ENCODE results near the gene PALD1. TPM values are rescaled to one million over a fixed set of nuclear protein-coding genes. Genes with fewer than 3 reads are reported as not detected.

Gene PALD1
- polyA plus RNA-seq, 2 donors, result 2.1 to 3.4 TPM

DNA sequence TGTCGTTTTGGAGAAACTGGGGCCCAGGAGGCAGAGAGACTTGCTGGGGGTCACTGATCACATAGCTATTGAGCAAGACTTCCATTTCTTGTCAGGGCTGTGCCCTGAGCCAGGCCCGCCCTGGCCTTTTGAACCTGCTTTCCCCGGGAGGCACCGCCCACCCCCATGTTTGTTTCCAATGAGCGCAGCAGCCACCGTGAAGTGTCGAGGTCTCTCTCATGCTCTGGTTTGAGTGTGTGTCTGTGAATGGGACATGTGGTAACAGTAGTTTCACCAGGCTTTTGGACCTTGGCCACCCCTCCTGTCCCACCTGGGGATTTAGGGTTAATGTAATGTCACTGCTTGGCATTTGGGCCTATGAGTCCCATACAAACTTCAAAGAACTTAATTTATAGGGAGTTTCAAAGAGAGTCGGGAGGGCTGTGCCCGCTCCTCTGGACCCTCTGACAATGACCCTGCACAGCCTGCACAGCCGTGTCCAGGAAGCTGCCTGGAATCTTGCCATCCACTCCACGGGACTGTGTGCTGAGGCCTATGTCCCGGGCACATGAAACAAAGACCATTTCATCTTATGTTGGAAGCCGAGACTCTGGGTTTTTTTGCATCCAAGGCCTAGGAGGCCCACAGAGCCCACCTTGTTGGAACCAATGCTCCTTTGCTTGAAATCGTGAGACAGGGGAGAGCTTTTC, 117.7 kb downstream of the PALD1 start:
- WGBS, 2 donors, result 74 to 82% methylated on average over 14 of the region's 14 CpGs
- no peaks in the 10 kb centered on the region for H3K27me3 ChIP-seq (ENCODE audit: control insufficient read depth in 1 of 2, insufficient read depth in 2 of 2, low read length in 2 of 2)
- H3K4me1 ChIP-seq (ENCODE audit: control insufficient read depth in 2 of 2, insufficient read depth in 2 of 2, low read length in 1 of 2), result peaks cover 0 to 5% of the 10 kb centered on the region in 2 donors
- H3K27ac ChIP-seq (ENCODE audit: low read depth in 2 of 2, low read length in 1 of 2), result no peak overlapping the region
- H3K4me3 ChIP-seq (ENCODE audit: low read depth in 1 of 2, low read length in 2 of 2), result no peak overlapping the region
- H3K36me3 ChIP-seq (ENCODE audit: control insufficient read depth in 2 of 2, insufficient read depth in 2 of 2, low read length in 1 of 2), result no peaks in the 10 kb centered on the region
- no peaks in the 10 kb centered on the region for H3K9me3 ChIP-seq (ENCODE audit: control insufficient read depth in 2 of 2, insufficient read depth in 1 of 2, low read depth in 1 of 2, low read length in 1 of 2)

DNA sequence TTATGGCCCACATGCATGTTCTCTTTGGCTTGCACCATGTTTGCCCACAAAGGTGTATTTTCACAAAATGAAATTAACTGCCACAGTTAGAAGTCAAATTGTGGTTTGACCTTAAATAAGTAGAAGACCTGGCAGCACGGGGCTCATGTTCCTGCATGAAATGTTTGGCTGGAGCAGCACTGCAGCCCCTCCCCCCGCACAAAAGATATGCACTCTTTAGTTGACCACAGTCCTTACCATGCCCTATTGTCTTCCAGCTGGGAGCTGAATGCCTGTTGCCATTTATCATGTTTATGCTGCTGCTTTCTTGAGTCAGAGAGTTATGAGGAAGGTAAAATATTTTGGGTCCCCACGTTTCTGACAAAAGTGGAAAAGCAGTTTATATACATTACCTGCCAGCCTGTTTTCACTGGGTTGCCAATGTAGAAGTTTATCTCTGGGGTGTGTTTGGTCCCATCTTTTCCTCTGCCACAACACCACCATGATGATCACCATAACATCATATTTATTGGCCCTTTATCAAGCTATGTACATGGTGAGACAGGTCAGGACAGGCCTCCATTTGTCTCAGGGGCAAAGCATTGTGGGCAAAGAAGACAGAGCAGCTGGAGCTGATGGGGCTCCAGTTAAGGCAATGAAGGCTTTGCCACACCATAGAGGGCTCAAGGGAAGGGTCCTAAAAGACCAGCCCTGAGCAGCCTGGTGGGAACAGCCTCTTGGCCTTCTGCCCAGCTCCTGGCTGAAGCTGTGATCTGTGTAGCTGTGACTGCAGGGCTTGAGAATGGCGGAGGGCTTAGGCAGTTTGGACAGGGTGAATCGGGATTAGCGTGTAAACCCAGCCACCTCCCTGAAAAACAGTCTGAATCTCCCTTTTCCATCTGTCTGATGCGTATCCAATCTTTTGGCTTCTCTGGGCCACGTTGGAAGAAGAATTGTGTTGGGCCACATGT, 118.6 kb downstream of the PALD1 start:
- no peak overlapping the region for H3K27ac ChIP-seq (ENCODE audit: low read depth in 2 of 2, low read length in 1 of 2)
- no peaks in the 10 kb centered on the region for H3K9me3 ChIP-seq (ENCODE audit: control insufficient read depth in 2 of 2, insufficient read depth in 1 of 2, low read depth in 1 of 2, low read length in 1 of 2)
- H3K4me3 ChIP-seq (ENCODE audit: low read depth in 1 of 2, low read length in 2 of 2), result no peak overlapping the region
- H3K4me1 ChIP-seq (ENCODE audit: control insufficient read depth in 2 of 2, insufficient read depth in 2 of 2, low read length in 1 of 2), result peaks cover 0 to 5% of the 10 kb centered on the region in 2 donors
- no peaks in the 10 kb centered on the region for H3K36me3 ChIP-seq (ENCODE audit: control insufficient read depth in 2 of 2, insufficient read depth in 2 of 2, low read length in 1 of 2)
- 67 to 79% methylated on average over 8 of the region's 8 CpGs for WGBS, 2 donors
- H3K27me3 ChIP-seq (ENCODE audit: control insufficient read depth in 1 of 2, insufficient read depth in 2 of 2, low read length in 2 of 2), result no peaks in the 10 kb centered on the region

DNA sequence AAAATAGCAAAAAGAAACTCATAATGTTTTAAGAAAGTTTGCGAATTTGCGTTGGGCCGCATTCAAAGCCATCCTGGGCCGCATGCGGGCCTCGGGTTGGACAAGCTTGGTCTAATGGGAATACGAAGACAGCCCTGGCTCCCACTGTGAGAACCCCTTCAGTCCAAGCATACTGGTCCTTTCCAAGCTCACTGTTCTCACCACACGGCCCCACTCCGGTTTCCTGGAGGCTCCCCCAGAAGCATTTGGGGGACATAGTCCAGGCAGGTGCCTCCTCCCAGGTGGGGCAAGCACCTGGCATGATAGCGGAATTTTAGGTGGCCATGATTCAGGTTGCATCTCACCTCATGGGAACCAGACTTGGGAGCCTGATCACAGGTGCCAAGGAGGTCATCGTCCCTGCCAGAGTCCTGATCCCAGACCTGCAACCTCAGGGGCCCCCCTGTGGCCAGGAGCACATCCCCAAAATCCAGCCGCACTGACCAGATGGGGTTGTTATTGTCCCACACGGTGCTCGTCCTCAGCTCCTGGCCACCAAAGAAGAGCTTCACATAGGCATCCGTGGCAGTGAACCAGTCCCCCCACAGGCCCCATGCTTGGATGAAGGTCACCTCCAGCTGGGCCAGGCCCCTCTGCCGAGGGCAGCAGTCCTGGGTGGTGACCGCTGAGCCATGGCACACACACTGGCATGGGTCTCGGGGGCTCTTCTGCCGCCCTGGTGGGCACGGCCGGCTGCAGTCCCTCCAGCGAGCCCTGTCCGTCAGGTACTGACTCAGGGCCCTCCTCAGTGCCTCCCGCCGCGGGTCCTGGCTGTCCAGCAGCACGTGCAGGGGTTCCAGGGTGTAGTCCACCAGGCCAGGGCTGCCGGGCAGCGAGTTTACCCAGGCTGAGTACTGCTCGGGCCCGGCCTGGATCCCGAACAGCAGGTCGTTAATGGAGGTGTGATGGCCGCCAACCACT, 119.6 kb downstream of the PALD1 start:
- H3K9me3 ChIP-seq (ENCODE audit: control insufficient read depth in 2 of 2, insufficient read depth in 1 of 2, low read depth in 1 of 2, low read length in 1 of 2), result no peaks in the 10 kb centered on the region
- no peaks in the 10 kb centered on the region for H3K36me3 ChIP-seq (ENCODE audit: control insufficient read depth in 2 of 2, insufficient read depth in 2 of 2, low read length in 1 of 2)
- 93 to 94% methylated on average over 34 of the region's 34 CpGs for WGBS, 2 donors

DNA sequence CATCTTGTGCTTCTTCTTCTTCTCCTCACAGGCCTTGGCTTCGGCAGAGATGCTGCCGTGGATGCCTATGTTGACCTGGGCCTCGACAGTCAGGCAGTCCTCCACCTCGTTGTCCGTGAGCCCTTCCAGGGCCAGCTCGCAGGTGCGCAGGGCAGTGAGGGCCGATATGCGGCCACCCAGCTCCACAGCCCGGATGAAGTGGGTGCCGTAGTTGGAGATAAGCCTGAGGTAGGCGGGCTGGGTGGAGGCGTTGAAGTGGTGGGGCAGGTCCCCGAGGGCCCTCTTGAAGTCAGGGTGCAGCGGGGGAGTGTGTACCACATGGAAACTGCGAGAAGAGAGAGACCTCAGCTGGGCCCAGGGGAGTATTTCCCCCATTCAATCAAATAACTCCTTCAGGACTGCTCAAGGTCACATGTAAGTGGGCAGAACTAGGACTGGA, 120.3 kb downstream of the PALD1 start:
- Histone ChIP-seq H3K36me3 (ENCODE audit: control insufficient read depth in 2 of 2, insufficient read depth in 2 of 2, low read length in 1 of 2) (no peaks in the 10 kb centered on the region), H3K4me3 (ENCODE audit: low read depth in 1 of 2, low read length in 2 of 2) (no peak overlapping the region), H3K4me1 (ENCODE audit: control insufficient read depth in 2 of 2, insufficient read depth in 2 of 2, low read length in 1 of 2) (peaks cover 0 to 7% of the 10 kb centered on the region in 2 donors), H3K27me3 (ENCODE audit: control insufficient read depth in 1 of 2, insufficient read depth in 2 of 2, low read length in 2 of 2) (no peaks in the 10 kb centered on the region), H3K27ac (ENCODE audit: low read depth in 2 of 2, low read length in 1 of 2) (no peak overlapping the region), H3K9me3 (ENCODE audit: control insufficient read depth in 2 of 2, insufficient read depth in 1 of 2, low read depth in 1 of 2, low read length in 1 of 2) (no peaks in the 10 kb centered on the region)
- 92% methylated on average over 15 to 16 of the region's 16 CpGs for WGBS, 2 donors

More for the DNA sequence above, 119.6 kb downstream of the PALD1 start:
- H3K27ac ChIP-seq (ENCODE audit: low read depth in 2 of 2, low read length in 1 of 2), result no peak overlapping the region
- peaks cover 0 to 5% of the 10 kb centered on the region in 2 donors for H3K4me1 ChIP-seq (ENCODE audit: control insufficient read depth in 2 of 2, insufficient read depth in 2 of 2, low read length in 1 of 2)
- no peak overlapping the region for H3K4me3 ChIP-seq (ENCODE audit: low read depth in 1 of 2, low read length in 2 of 2)
- H3K27me3 ChIP-seq (ENCODE audit: control insufficient read depth in 1 of 2, insufficient read depth in 2 of 2, low read length in 2 of 2), result no peaks in the 10 kb centered on the region

DNA sequence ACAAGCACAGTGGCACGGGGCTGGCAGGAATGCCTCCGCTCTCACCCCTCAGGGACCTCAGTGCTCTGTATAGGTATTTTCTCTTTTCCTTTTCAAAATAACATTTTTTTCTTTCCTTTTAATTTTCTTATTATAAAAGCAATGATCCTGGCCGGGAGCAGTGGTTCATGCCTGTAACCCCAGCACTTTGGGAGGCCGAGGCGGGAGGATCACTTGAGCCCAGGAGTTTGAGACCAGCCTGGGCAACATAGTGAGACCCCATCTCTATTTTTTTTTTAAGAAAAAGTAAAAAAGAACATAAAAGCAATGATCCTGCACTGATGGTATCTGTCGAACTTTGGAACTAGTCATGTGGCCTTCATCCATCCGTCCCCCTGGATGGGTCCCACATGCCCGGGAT, 120.8 kb downstream of the PALD1 start:
- Histone ChIP-seq H3K27me3 (ENCODE audit: control insufficient read depth in 1 of 2, insufficient read depth in 2 of 2, low read length in 2 of 2) (no peaks in the 10 kb centered on the region), H3K4me1 (ENCODE audit: control insufficient read depth in 2 of 2, insufficient read depth in 2 of 2, low read length in 1 of 2) (peaks cover 0 to 7% of the 10 kb centered on the region in 2 donors), H3K36me3 (ENCODE audit: control insufficient read depth in 2 of 2, insufficient read depth in 2 of 2, low read length in 1 of 2) (no peaks in the 10 kb centered on the region), H3K4me3 (ENCODE audit: low read depth in 1 of 2, low read length in 2 of 2) (no peak overlapping the region), H3K27ac (ENCODE audit: low read depth in 2 of 2, low read length in 1 of 2) (no peak overlapping the region), H3K9me3 (ENCODE audit: control insufficient read depth in 2 of 2, insufficient read depth in 1 of 2, low read depth in 1 of 2, low read length in 1 of 2) (no peaks in the 10 kb centered on the region)
- 91 to 97% methylated on average over 8 of the region's 8 CpGs for WGBS, 2 donors

DNA sequence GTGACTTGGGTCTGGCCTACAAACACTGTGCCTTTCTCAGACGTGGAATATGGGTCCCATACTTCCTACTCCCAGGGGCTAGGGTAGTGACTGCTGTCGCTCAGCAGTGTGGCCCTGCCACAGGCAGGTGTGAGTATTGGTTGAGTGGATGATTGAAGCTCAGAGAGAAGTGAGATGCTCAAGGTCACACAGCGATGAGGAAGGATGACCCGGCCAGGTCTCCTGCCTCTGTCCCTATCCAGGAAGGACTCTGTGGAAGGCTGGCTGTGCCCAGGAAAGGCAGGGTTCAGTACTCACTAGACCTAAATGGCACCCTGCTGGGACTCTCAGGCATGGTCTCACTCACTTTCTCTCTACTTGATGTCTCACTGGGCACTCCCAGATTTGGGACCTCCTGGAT, 121.2 kb downstream of the PALD1 start:
- peaks cover 0 to 7% of the 10 kb centered on the region in 2 donors for H3K4me1 ChIP-seq (ENCODE audit: control insufficient read depth in 2 of 2, insufficient read depth in 2 of 2, low read length in 1 of 2)
- no peaks in the 10 kb centered on the region for H3K9me3 ChIP-seq (ENCODE audit: control insufficient read depth in 2 of 2, insufficient read depth in 1 of 2, low read depth in 1 of 2, low read length in 1 of 2)
- no peaks in the 10 kb centered on the region for H3K27me3 ChIP-seq (ENCODE audit: control insufficient read depth in 1 of 2, insufficient read depth in 2 of 2, low read length in 2 of 2)
- H3K27ac ChIP-seq (ENCODE audit: low read depth in 2 of 2, low read length in 1 of 2), result no peak overlapping the region
- no peak overlapping the region for H3K4me3 ChIP-seq (ENCODE audit: low read depth in 1 of 2, low read length in 2 of 2)
- no peaks in the 10 kb centered on the region for H3K36me3 ChIP-seq (ENCODE audit: control insufficient read depth in 2 of 2, insufficient read depth in 2 of 2, low read length in 1 of 2)
- WGBS, 2 donors, result 90 to 91% methylated on average over 4 of the region's 4 CpGs

DNA sequence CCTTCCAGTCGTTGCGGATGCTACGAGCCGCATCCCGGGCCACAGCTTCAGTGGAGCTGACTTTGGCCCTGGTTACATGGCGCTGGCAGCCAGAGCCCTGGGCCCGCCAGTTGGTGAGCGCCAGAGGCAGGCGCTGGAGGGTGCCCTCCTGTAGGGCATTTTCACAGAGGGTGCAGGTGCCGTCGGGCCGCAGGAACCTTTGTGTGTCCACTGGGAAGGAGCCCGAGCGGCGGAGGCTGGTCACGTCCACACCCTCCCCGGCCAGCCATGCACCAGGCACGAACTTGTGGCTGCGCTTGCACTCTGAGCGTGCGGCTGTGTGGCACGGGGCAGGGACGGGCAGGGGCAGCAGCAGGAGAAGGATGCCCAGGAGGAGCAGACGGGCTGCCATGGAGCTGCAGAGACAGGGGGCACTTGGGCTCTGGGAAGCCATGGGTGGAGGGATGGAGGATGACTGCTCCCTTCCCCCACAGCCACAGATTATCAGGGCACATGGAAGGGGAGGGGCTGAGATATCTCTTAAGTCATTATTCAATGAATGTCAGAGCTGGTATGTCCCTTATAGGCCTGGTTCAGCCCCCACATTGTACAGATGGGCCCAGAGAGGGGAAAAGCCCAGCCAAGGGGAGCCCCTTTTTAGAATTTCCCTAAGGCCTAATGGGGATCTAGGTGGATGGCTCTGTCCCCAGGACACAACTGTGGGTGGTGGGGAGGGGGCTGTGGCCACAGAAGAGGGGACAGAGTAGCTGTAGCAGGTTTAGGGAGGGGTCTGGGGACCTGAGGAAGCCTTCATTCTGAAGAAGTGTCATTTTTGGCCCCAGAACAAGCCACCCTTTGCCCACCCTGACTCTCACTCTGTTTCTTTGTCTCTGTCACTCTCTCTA, 122.2 kb downstream of the PALD1 start:
- Histone ChIP-seq H3K27ac (ENCODE audit: low read depth in 2 of 2, low read length in 1 of 2) (no peak overlapping the region), H3K9me3 (ENCODE audit: control insufficient read depth in 2 of 2, insufficient read depth in 1 of 2, low read depth in 1 of 2, low read length in 1 of 2) (no peaks in the 10 kb centered on the region), H3K4me3 (ENCODE audit: low read depth in 1 of 2, low read length in 2 of 2) (no peak overlapping the region), H3K36me3 (ENCODE audit: control insufficient read depth in 2 of 2, insufficient read depth in 2 of 2, low read length in 1 of 2) (no peaks in the 10 kb centered on the region), H3K27me3 (ENCODE audit: control insufficient read depth in 1 of 2, insufficient read depth in 2 of 2, low read length in 2 of 2) (no peaks in the 10 kb centered on the region), H3K4me1 (ENCODE audit: control insufficient read depth in 2 of 2, insufficient read depth in 2 of 2, low read length in 1 of 2) (peaks cover 0 to 7% of the 10 kb centered on the region in 2 donors)
- 93 to 95% methylated on average over 24 of the region's 24 CpGs for WGBS, 2 donors

DNA sequence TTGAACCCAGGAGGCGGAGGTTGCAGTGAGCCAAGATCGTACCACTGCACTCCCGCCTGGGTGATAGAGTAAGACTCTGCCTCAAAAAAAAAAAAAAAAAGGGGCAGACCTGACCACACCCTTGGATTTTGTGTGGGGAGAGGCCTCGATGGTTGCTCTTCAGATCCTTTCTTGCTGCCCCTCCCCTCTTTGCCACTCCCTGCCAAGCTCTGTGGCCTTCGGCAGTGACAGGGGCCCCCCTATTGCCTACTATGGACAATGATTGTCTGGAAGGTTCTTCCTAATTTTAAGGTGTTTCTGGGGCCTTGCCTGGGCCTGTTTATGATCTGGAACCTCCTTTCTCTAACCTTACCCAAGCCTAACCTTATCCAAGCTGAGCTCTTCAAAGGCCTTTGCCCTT, 123.2 kb downstream of the PALD1 start:
- no peaks in the 10 kb centered on the region for H3K27me3 ChIP-seq (ENCODE audit: control insufficient read depth in 1 of 2, insufficient read depth in 2 of 2, low read length in 2 of 2)
- peak overlapping the region in 1 of 2 donors; percentile 28 for H3K4me3 ChIP-seq (ENCODE audit: low read depth in 1 of 2, low read length in 2 of 2)
- H3K27ac ChIP-seq (ENCODE audit: low read depth in 2 of 2, low read length in 1 of 2), result no peak overlapping the region
- peaks cover 0 to 7% of the 10 kb centered on the region in 2 donors for H3K4me1 ChIP-seq (ENCODE audit: control insufficient read depth in 2 of 2, insufficient read depth in 2 of 2, low read length in 1 of 2)
- 63 to 65% methylated on average over 5 of the region's 5 CpGs for WGBS, 2 donors
- no peaks in the 10 kb centered on the region for H3K36me3 ChIP-seq (ENCODE audit: control insufficient read depth in 2 of 2, insufficient read depth in 2 of 2, low read length in 1 of 2)
- no peaks in the 10 kb centered on the region for H3K9me3 ChIP-seq (ENCODE audit: control insufficient read depth in 2 of 2, insufficient read depth in 1 of 2, low read depth in 1 of 2, low read length in 1 of 2)

Data from esophagus (tissue), 2 donors.